IMR-90 (cell line): ENCODE measurements around the gene KIF5C. TPM values are rescaled to one million over a fixed set of nuclear protein-coding genes. Genes with fewer than 3 reads are reported as not detected.

ENCODE experiments used
- ATAC-seq: fragments of 200-7000 bp; cut with Tn5 transposase; 2 replicates; pipeline ENCODE4 v1.9.1; 2020; ENCODE audit warnings: low read depth, mild to moderate bottlenecking, moderate library complexity
- BruUV-seq: library from RNA; stranded (reverse); fragments of 400-500 nt; replicated peaks from 2 replicates; lab custom pipeline; 2021; lab: Mats Ljungman, UMichigan
- CTCF ChIA-PET: fragments of 300-600 bp; formaldehyde crosslinking; extraction: SDS; loops from one replicate; lab custom pipeline; 2021; ENCODE audit warnings: antibody characterized with exemption; lab: Yijun Ruan, JAX
- POLR2A ChIA-PET: fragments of 300-600 bp; sonication (Branson Sonifier 250); formaldehyde crosslinking; loops from one replicate; lab custom pipeline; 2022; ENCODE audit warnings: antibody characterized with exemption; ENCODE audit not compliant: unreplicated experiment; lab: Charles Lee
- DNase-seq: peaks from one replicate; pipeline ENCODE4 v3.0.0; 2013
- H2AFZ ChIP-seq: replicated peaks from 2 replicates; pipeline ENCODE3; 2013; ENCODE audit warnings: low read length, mild to moderate bottlenecking; ENCODE audit not compliant: poor library complexity
- H2AK5ac ChIP-seq: 2 replicates; pipeline ENCODE4 v1.6.1; 2013; ENCODE audit warnings: low read depth, low read length, inconsistent platforms
- H2AK9ac ChIP-seq: replicated peaks from 2 replicates; pipeline ENCODE3; 2013; ENCODE audit warnings: mild to moderate bottlenecking, low read depth, low read length, moderate library complexity; ENCODE audit not compliant: poor library complexity
- H2BK120ac ChIP-seq: 2 replicates; pipeline ENCODE4 v1.6.1; 2013; ENCODE audit warnings: low read depth, low read length, inconsistent platforms
- H2BK15ac ChIP-seq: 3 replicates; pipeline ENCODE4 v1.6.1; 2013; ENCODE audit warnings: low read depth, low read length, inconsistent platforms
- H2BK20ac ChIP-seq: 2 replicates; pipeline ENCODE4 v1.6.1; 2013; ENCODE audit warnings: low read depth, mild to moderate bottlenecking, inconsistent platforms, low read length, moderate library complexity
- H2BK5ac ChIP-seq: 2 replicates; pipeline ENCODE4 v1.6.1; 2013; ENCODE audit warnings: mild to moderate bottlenecking, low read depth, low read length, inconsistent platforms; ENCODE audit not compliant: poor library complexity, severe bottlenecking
- H3K14ac ChIP-seq: replicated peaks from 2 replicates; pipeline ENCODE4 v1.6.1; 2013; ENCODE audit warnings: low read depth, low read length, inconsistent platforms
- H3K18ac ChIP-seq: 2 replicates; pipeline ENCODE4 v1.6.1; 2013; ENCODE audit warnings: low read depth, low read length, control low read depth
- H3K23ac ChIP-seq: 2 replicates; pipeline ENCODE4 v1.6.1; 2013; ENCODE audit warnings: low read depth, low read length, inconsistent platforms
- H3K27ac ChIP-seq: 2 replicates; pipeline ENCODE4 v1.5.1; 2013; ENCODE audit warnings: mild to moderate bottlenecking, control low read depth, low read length; ENCODE audit not compliant: insufficient read depth
- H3K27me3 ChIP-seq: 2 replicates; pipeline ENCODE4 v1.6.1; 2013; ENCODE audit warnings: low read length; ENCODE audit not compliant: control insufficient read depth, insufficient read depth
- H3K36me3 ChIP-seq: 2 replicates; pipeline ENCODE4 v1.6.1; 2013; ENCODE audit warnings: low read length, mixed read lengths; ENCODE audit not compliant: control insufficient read depth, insufficient read depth
- H3K4ac ChIP-seq: 2 replicates; pipeline ENCODE4 v1.6.1; 2013; ENCODE audit warnings: low read depth, low read length, inconsistent platforms
- H3K4me1 ChIP-seq: 2 replicates; pipeline ENCODE4 v1.6.1; 2013; ENCODE audit warnings: low read length, mixed read lengths; ENCODE audit not compliant: control insufficient read depth, insufficient read depth
- H3K4me2 ChIP-seq: 2 replicates; pipeline ENCODE4 v1.6.1; 2013; ENCODE audit warnings: low read depth, mild to moderate bottlenecking, control low read depth, low read length, moderate library complexity
- H3K4me3 ChIP-seq: 2 replicates; pipeline ENCODE4 v1.5.1; 2013; ENCODE audit warnings: low read depth, mild to moderate bottlenecking, control low read depth, low read length, moderate library complexity; ENCODE audit not compliant: insufficient read depth
- H3K56ac ChIP-seq: 2 replicates; pipeline ENCODE4 v1.6.1; 2013; ENCODE audit warnings: low read length, inconsistent platforms; ENCODE audit not compliant: insufficient read depth; ENCODE audit errors: extremely low read depth
- H3K79me1 ChIP-seq, 2 experiments: 2 replicates each; pipeline ENCODE4 v1.6.1; 2013; ENCODE audit warnings: low read length in 2 of 2, inconsistent platforms in 1 of 2, low read depth in 1 of 2
- H3K9ac ChIP-seq: 2 replicates; pipeline ENCODE4 v1.6.1; 2013; ENCODE audit warnings: low read depth, low read length, control low read depth
- H3K9me1 ChIP-seq: 2 replicates; pipeline ENCODE4 v1.6.1; 2013; ENCODE audit warnings: low read length, inconsistent platforms; ENCODE audit not compliant: insufficient read depth
- H3K9me3 ChIP-seq: 2 replicates; pipeline ENCODE4 v1.6.1; 2013; ENCODE audit warnings: low read length; ENCODE audit not compliant: control insufficient read depth, insufficient read depth
- H4K20me1 ChIP-seq: 2 replicates; pipeline ENCODE4 v1.6.1; 2013; ENCODE audit warnings: low read length, inconsistent platforms; ENCODE audit not compliant: insufficient read depth
- H4K5ac ChIP-seq: 2 replicates; pipeline ENCODE4 v1.6.1; 2013; ENCODE audit warnings: mild to moderate bottlenecking, low read depth, low read length, control low read depth
- H4K8ac ChIP-seq, 2 experiments: 2 replicates each; pipeline ENCODE4 v1.6.1; 2013; ENCODE audit warnings: low read depth in 2 of 2, low read length in 2 of 2, control low read depth in 1 of 2, inconsistent platforms in 1 of 2
- H4K91ac ChIP-seq: 2 replicates; pipeline ENCODE4 v1.6.1; 2013; ENCODE audit warnings: low read depth, low read length, inconsistent platforms; ENCODE audit not compliant: insufficient read depth
- BHLHE40 ChIP-seq: fragments of 150-350 bp; IDR thresholded peaks from 2 replicates; pipeline ENCODE4 v1.6.1; 2016; ENCODE audit warnings: mild to moderate bottlenecking, low read depth, low read length
- CEBPB ChIP-seq: IDR thresholded peaks from 2 replicates; pipeline ENCODE4 v1.6.1; 2012; ENCODE audit warnings: low read depth, low read length, improper control_type of control experiment
- CHD1 ChIP-seq: IDR thresholded peaks from 2 replicates; pipeline ENCODE4 v1.6.1; 2012; ENCODE audit warnings: low read depth, low read length, improper control_type of control experiment
- FOS ChIP-seq: fragments of 150-350 bp; IDR thresholded peaks from 2 replicates; pipeline ENCODE4 v1.6.1; 2016; ENCODE audit warnings: low read depth, low read length
- MAFK ChIP-seq: IDR thresholded peaks from 2 replicates; pipeline ENCODE4 v1.6.1; 2012; ENCODE audit warnings: low read depth, low read length, improper control_type of control experiment
- MAZ ChIP-seq: IDR thresholded peaks from 2 replicates; pipeline ENCODE4 v1.6.1; 2012; ENCODE audit warnings: low read depth, mild to moderate bottlenecking, low read length, improper control_type of control experiment, moderate library complexity, borderline replicate concordance
- MXI1 ChIP-seq: IDR thresholded peaks from 2 replicates; pipeline ENCODE4 v1.6.1; 2012; ENCODE audit warnings: low read depth, mild to moderate bottlenecking, low read length, moderate library complexity, borderline replicate concordance
- NFE2L2 ChIP-seq: fragments of 150-350 bp; IDR thresholded peaks from 2 replicates; pipeline ENCODE4 v1.6.1; 2016; ENCODE audit warnings: low read depth, mild to moderate bottlenecking, low read length
- POLR2A ChIP-seq: IDR thresholded peaks from 2 replicates; pipeline ENCODE4 v1.6.1; 2012; ENCODE audit warnings: mild to moderate bottlenecking, low read depth, low read length
- RAD21 ChIP-seq: IDR thresholded peaks from 2 replicates; pipeline ENCODE4 v1.6.1; 2012; ENCODE audit warnings: low read length, improper control_type of control experiment
- RCOR1 ChIP-seq: IDR thresholded peaks from 2 replicates; pipeline ENCODE4 v1.6.1; 2012; ENCODE audit warnings: mild to moderate bottlenecking, low read length, improper control_type of control experiment; ENCODE audit not compliant: insufficient replicate concordance
- RFX5 ChIP-seq: IDR thresholded peaks from 2 replicates; pipeline ENCODE4 v1.8.0; 2012; ENCODE audit warnings: low read depth, mild to moderate bottlenecking, low read length, moderate library complexity
- SMC3 ChIP-seq: fragments of 150-350 bp; IDR thresholded peaks from 2 replicates; pipeline ENCODE4 v1.6.1; 2016; ENCODE audit warnings: low read depth, mild to moderate bottlenecking, antibody characterized with exemption, low read length, moderate library complexity
- WGBS, 2 experiments: methylation state at CpG; one replicate each; pipeline versions ENCODE4 v1.1.5 to v1.1.7; 2013; ENCODE audit warnings: missing lambda C conversion rate in 2 of 2; ENCODE audit not compliant: insufficient read length in 1 of 2; ENCODE audit errors: extremely low coverage in 2 of 2; 5-methylcytosine and 5-hydroxymethylcytosine counted together
- dilution Hi-C: fragments of 300-500 bp; cut with HindIII; formaldehyde crosslinking; loops from one replicate; pipeline ENCODE4 v1.14.3; 2018; ENCODE audit warnings: low sequenced_read_pairs; ENCODE audit not compliant: unreplicated experiment
- in situ Hi-C: fragments of 300-500 bp; cut with MboI; formaldehyde crosslinking; loops from 3 replicates; pipeline ENCODE4 v1.14.3; 2019; ENCODE audit warnings: low sequenced_read_pairs, inconsistent platforms, mixed read lengths
- intact Hi-C: fragments of 100-400 bp; cut with micrococcal nuclease; formaldehyde crosslinking; loops from 2 replicates; pipeline ENCODE4 v1.10.0; 2022
- polyA plus RNA-seq, 3 experiments: library from polyadenylated mRNA; depleted of rRNA; stranded (reverse); fragments of >200 nt; gene quantifications; 2 replicates each; pipeline ENCODE4 v1.2.3, GENCODE V29; 2012; ENCODE audit warnings: low replicate concordance in 1 of 3
- total RNA-seq: library from RNA; depleted of rRNA; stranded (reverse); fragments of >200 nt; gene quantifications from 2 replicates; pipeline ENCODE4 v1.2.3, GENCODE V29; 2012
- TF ChIP-seq, protein P1 (sequence below): conservative IDR thresholded peaks from 2 replicates; pipeline ENCODE4 v1.5.1; 2012; ENCODE audit warnings: mild to moderate bottlenecking, low read depth, low read length, improper control_type of control experiment
- TF ChIP-seq, protein P2 (sequence below): fragments of 150-350 bp; IDR thresholded peaks from 2 replicates; pipeline ENCODE4 v1.6.1; 2017; ENCODE audit warnings: mild to moderate bottlenecking, antibody characterized with exemption, low read length, low read depth
- TF ChIP-seq, protein P3 (sequence below): fragments of 150-350 bp; IDR thresholded peaks from 2 replicates; pipeline ENCODE4 v1.6.1; 2016; ENCODE audit warnings: low read depth, mild to moderate bottlenecking, low read length, moderate library complexity, borderline replicate concordance

KIF5C gene
- total and polyA plus RNA-seq, 2 of the 4 experiments (the other 2 are of a cell fraction): 0.10 to 0.18 TPM

DNA sequence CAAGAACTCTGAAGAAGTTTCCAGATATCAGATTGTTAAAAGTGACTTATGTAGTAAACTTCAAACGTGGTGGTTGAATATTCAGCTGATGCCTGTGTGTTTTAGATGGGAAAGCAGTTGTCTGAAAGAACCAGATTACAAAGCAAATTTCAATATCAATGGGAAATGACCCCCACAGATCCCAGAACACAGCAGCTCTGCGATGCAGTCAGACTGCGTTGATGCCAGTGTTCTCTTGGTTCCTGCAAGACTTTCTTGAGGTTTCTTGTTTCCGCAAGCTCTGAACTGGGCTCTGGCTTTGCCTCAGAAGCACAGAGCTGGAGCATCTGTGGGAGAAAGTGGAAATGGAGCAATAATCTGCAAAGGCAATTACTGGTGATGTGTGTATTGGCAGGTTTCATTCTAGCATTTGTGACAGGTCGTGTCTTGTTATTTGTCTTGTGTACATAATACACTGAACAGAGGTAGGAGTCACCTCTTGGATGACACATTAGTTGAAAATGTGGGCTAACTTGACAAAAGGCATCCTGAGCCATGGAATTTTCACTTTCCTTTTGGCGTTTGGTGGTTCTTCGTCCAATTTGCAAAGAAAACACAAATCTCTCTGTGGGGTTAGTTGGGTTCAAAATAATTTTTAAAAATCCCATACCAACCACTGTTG lies 152.7 kb downstream of the KIF5C start:
- Histone ChIP-seq H3K36me3 (no peaks in the 10 kb centered on the region), H3K4me3 (no peak overlapping the region), H3K27ac (no peak overlapping the region), H2BK120ac (no peak overlapping the region), H3K9me1 (no peaks in the 10 kb centered on the region), H2AK5ac (no peak overlapping the region), H2AK9ac (no peak overlapping the region), H3K18ac (no peak overlapping the region), H2BK5ac (no peak overlapping the region), H4K5ac (no peak overlapping the region), H4K8ac (no peak overlapping the region), H4K91ac (no peak overlapping the region), H3K4ac (no peak overlapping the region), H2BK20ac (no peak overlapping the region), H3K14ac (no peak overlapping the region), H3K4me2 (no peak overlapping the region), H3K56ac (no peak overlapping the region), H3K4me1 (no peaks in the 10 kb centered on the region), H4K20me1 (no peaks in the 10 kb centered on the region), H3K27me3 (peaks cover 17% of the 10 kb centered on the region), H2BK15ac (no peak overlapping the region), H3K23ac (no peak overlapping the region), H3K9ac (no peak overlapping the region), H2AFZ (no peak overlapping the region), H3K79me1 (no peaks in the 10 kb centered on the region), H3K9me3 (no peaks in the 10 kb centered on the region)
- BruUV-seq: no TSS peak
- dilution Hi-C loops: no loop called here
- WGBS, 2 experiments: 68% methylated on average over 3 of the region's 7 CpGs; no CpG with 5 or more reads in 1 of the 2 experiments
- ChIA-PET POLR2A (no interaction called here), CTCF (interaction anchor here (1.3 kb wide), 1 partner anchor 534 kb away, joined by 4 read pairs; no protein-coding TSS in a partner anchor)
- ATAC-seq: no peak
- TF ChIP-seq, protein P1, sequence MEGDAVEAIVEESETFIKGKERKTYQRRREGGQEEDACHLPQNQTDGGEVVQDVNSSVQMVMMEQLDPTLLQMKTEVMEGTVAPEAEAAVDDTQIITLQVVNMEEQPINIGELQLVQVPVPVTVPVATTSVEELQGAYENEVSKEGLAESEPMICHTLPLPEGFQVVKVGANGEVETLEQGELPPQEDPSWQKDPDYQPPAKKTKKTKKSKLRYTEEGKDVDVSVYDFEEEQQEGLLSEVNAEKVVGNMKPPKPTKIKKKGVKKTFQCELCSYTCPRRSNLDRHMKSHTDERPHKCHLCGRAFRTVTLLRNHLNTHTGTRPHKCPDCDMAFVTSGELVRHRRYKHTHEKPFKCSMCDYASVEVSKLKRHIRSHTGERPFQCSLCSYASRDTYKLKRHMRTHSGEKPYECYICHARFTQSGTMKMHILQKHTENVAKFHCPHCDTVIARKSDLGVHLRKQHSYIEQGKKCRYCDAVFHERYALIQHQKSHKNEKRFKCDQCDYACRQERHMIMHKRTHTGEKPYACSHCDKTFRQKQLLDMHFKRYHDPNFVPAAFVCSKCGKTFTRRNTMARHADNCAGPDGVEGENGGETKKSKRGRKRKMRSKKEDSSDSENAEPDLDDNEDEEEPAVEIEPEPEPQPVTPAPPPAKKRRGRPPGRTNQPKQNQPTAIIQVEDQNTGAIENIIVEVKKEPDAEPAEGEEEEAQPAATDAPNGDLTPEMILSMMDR: no peak
- no peak for TF ChIP-seq FOS
- no peak for TF ChIP-seq MAZ
- no peak for TF ChIP-seq MXI1
- no peak for TF ChIP-seq CHD1
- TF ChIP-seq POLR2A: no peak
- TF ChIP-seq, protein P2, sequence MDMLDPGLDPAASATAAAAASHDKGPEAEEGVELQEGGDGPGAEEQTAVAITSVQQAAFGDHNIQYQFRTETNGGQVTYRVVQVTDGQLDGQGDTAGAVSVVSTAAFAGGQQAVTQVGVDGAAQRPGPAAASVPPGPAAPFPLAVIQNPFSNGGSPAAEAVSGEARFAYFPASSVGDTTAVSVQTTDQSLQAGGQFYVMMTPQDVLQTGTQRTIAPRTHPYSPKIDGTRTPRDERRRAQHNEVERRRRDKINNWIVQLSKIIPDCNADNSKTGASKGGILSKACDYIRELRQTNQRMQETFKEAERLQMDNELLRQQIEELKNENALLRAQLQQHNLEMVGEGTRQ: no peak
- TF ChIP-seq, protein P3, sequence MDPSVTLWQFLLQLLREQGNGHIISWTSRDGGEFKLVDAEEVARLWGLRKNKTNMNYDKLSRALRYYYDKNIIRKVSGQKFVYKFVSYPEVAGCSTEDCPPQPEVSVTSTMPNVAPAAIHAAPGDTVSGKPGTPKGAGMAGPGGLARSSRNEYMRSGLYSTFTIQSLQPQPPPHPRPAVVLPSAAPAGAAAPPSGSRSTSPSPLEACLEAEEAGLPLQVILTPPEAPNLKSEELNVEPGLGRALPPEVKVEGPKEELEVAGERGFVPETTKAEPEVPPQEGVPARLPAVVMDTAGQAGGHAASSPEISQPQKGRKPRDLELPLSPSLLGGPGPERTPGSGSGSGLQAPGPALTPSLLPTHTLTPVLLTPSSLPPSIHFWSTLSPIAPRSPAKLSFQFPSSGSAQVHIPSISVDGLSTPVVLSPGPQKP: no peak
- TF ChIP-seq MAFK: no peak
- TF ChIP-seq SMC3: no peak
- TF ChIP-seq CEBPB: no peak
- no peak for TF ChIP-seq RFX5
- TF ChIP-seq NFE2L2: no peak
- TF ChIP-seq RAD21: no peak
- no peak for TF ChIP-seq BHLHE40
- TF ChIP-seq RCOR1: no peak
- intact Hi-C loops: no loop called here
- in situ Hi-C loops: loop anchor here (10.0 kb wide), 1 partner anchor 287 kb away; no protein-coding TSS in a partner anchor
- no peak for DNase-seq
